ENCODE measurements around the gene APAF1. TPM values are rescaled to one million over a fixed set of nuclear protein-coding genes. Genes with fewer than 3 reads are reported as not detected.

The APAF1 gene
- total and polyA plus RNA-seq, 11 donors: 2.5 to 11.6 (median 3.7) TPM

DNA sequence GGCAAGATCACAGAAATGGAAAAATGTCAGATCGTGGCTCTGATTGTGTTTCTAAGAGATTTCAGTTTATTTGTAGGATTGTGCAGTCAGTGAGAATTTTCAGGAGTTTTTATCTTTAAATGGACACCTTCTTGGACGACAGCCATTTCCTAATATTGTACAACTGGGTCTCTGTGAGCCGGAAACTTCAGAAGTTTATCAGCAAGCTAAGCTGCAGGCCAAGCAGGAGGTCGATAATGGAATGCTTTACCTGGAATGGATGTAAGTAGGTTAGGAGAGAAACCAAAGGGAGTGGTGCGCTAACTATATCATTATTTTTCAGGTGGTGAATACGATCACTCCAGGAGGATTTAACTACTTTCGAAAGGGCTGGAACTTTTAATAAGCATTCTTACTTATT lies 26.4 kb downstream of the APAF1 start:
- H3K4me1 ChIP-seq: no peaks in the 10 kb centered on the region
- no peaks in the 10 kb centered on the region for H3K9me3 ChIP-seq
- ATAC-seq (no peak), DNase-seq (no peak)
- H3K36me3 ChIP-seq: peaks cover 0 to 87% (median 49%) of the 10 kb centered on the region in 9 donors
- H3K27ac ChIP-seq: no peak overlapping the region
- H3K4me3 ChIP-seq: no peak overlapping the region
- TF ChIP-seq, protein P1, sequence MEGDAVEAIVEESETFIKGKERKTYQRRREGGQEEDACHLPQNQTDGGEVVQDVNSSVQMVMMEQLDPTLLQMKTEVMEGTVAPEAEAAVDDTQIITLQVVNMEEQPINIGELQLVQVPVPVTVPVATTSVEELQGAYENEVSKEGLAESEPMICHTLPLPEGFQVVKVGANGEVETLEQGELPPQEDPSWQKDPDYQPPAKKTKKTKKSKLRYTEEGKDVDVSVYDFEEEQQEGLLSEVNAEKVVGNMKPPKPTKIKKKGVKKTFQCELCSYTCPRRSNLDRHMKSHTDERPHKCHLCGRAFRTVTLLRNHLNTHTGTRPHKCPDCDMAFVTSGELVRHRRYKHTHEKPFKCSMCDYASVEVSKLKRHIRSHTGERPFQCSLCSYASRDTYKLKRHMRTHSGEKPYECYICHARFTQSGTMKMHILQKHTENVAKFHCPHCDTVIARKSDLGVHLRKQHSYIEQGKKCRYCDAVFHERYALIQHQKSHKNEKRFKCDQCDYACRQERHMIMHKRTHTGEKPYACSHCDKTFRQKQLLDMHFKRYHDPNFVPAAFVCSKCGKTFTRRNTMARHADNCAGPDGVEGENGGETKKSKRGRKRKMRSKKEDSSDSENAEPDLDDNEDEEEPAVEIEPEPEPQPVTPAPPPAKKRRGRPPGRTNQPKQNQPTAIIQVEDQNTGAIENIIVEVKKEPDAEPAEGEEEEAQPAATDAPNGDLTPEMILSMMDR (IDR thresholded peaks at IDR 0.05): no peak
- TF ChIP-seq POLR2A (IDR thresholded peaks at IDR 0.05): no peak
- 55 to 66% (median 58%) methylated on average over 7 of the region's 7 CpGs for WGBS, 4 donors
- H3K27me3 ChIP-seq: no peaks in the 10 kb centered on the region
- intact Hi-C loops (cut with DNase I): no loop called here

DNA sequence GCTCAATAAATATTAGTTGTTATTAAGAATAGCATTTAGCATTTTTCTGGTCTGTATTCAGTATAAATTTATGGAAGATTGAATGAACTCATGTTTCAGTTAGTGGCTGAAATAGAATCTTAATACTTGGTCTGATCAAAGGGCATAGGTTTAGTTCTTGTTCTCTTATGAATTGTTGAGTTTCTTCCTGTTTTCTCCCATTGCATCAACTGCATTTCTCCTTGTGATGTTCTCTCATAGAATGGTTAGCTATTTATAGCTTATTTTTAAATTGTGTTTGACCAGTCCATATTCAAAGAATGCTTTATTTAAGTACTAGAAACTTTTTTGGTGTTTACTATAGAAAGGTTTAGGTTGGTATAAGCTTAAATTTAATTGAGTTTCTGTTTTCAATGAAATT lies 29.8 kb downstream of the APAF1 start:
- intact Hi-C loops (cut with DNase I): no loop called here
- Histone ChIP-seq H3K4me3 (no peak overlapping the region), H3K9me3 (no peaks in the 10 kb centered on the region), H3K27me3 (no peaks in the 10 kb centered on the region), H3K4me1 (no peaks in the 10 kb centered on the region), H3K36me3 (peaks cover 0 to 88% (median 65%) of the 10 kb centered on the region in 9 donors), H3K27ac (no peak overlapping the region)
- no peak for TF ChIP-seq POLR2A (IDR thresholded peaks at IDR 0.05)
- TF ChIP-seq, protein P1 (IDR thresholded peaks at IDR 0.05): no peak
- ATAC-seq: no peak
- DNase-seq: no peak

GRCh38 chr12:98678236-98678945 lies 33.3 kb downstream of the APAF1 start:
- H3K9me3 ChIP-seq: no peaks in the 10 kb centered on the region
- H3K27me3 ChIP-seq: no peaks in the 10 kb centered on the region
- intact Hi-C loops (cut with DNase I): no loop called here
- no peak for ATAC-seq
- no peak overlapping the region for H3K4me3 ChIP-seq
- TF ChIP-seq POLR2A (IDR thresholded peaks at IDR 0.05): no peak
- TF ChIP-seq, protein P1 (IDR thresholded peaks at IDR 0.05): no peak
- peaks cover 0 to 95% (median 85%) of the 10 kb centered on the region in 9 donors for H3K36me3 ChIP-seq
- WGBS, 4 donors: 95 to 98% (median 95%) methylated on average over 7 to 15 of the region's 15 CpGs
- DNase-seq: no peak
- no peak overlapping the region for H3K27ac ChIP-seq
- no peaks in the 10 kb centered on the region for H3K4me1 ChIP-seq

GRCh38 chr12:98678946-98679610 lies 34.0 kb downstream of the APAF1 start:
- Histone ChIP-seq H3K4me1 (no peaks in the 10 kb centered on the region), H3K27me3 (no peaks in the 10 kb centered on the region), H3K4me3 (no peak overlapping the region), H3K9me3 (no peaks in the 10 kb centered on the region), H3K27ac (no peak overlapping the region), H3K36me3 (peaks cover 0 to 95% (median 85%) of the 10 kb centered on the region in 9 donors)
- 91 to 97% (median 94%) methylated on average over 7 of the region's 7 CpGs for WGBS, 4 donors
- DNase-seq (no peak), ATAC-seq (no peak)
- TF ChIP-seq POLR2A (IDR thresholded peaks at IDR 0.05): no peak
- TF ChIP-seq, protein P1 (IDR thresholded peaks at IDR 0.05): no peak
- intact Hi-C loops (cut with DNase I): no loop called here
